ENCODE results near the gene TAF1A.
"Not testable (repeated sequence)": the region's sequence is repeated elsewhere in the genome, so short reads cannot be mapped to it uniquely, and the experiment has no call there.

TAF1A gene

GRCh38 chr1:222589462-222590302 is at the start of gene TAF1A:
Gene TAF1A (minus strand): TSS chr1:222589933.
- peak; percentile 42 for DNase-seq

- DNase-seq: no peak
These were observed 44.7 kb upstream of the TAF1A start for GRCh38 chr1:222634180-222635013.

GRCh38 chr1:222632749-222633148 is 43.0 kb upstream of the TAF1A start:
- DNase-seq: no peak

DNA sequence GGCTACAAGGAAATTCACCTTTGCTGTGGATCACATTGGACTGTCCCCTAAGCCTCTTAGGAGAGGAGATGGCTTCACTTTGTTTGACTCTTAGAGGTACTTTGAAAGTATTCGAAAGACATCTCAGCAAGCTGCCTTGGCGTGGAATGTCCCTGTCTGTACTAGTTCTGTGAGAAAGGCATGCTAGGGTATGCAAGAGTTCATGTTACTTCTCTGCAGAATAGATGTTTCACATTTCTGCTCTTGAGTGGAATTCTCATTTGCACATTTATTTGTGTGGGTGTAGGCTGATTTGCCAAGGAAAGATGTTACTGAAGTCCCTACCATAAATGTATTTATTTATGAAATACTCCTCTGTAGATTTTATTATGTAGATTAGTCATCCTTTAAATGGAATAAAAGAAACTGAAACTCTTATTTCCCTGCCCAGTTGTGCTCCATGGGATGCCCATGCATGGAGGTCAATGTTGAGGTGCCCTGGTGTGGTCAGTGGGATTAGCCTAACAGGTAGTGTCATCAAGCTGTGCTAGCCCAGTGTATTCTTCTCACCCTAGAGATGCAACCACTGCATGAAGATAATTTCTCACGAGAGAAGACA is 42.0 kb upstream of the TAF1A start:
- no peak for DNase-seq

GRCh38 chr1:222629921-222630535 is 40.3 kb upstream of the TAF1A start:
- DNase-seq: no peak

- DNase-seq: no peak
These were observed 37.5 kb upstream of the TAF1A start for GRCh38 chr1:222627232-222627631.

GRCh38 chr1:222624214-222624613 is 34.5 kb upstream of the TAF1A start:
- no peak for DNase-seq

DNA sequence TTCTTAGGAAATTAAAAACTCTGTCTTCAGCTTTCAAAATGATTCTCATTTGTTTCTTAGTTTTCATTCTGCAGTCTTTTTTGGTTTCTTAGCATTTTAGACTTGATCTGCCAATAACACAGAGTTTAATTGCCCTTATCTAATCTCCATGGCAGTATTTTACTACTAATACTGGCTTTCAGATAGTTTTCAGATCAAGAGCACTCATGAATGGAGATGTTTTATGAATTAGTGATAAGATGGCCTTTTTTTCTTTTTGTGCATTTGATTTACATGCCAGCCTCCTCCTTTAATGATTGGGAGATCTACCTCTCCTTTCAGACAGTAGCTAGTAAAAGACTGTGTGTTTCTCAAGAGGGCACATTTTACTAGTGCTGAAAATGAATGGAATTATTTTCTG is 33.7 kb upstream of the TAF1A start:
- DNase-seq: no peak

DNA sequence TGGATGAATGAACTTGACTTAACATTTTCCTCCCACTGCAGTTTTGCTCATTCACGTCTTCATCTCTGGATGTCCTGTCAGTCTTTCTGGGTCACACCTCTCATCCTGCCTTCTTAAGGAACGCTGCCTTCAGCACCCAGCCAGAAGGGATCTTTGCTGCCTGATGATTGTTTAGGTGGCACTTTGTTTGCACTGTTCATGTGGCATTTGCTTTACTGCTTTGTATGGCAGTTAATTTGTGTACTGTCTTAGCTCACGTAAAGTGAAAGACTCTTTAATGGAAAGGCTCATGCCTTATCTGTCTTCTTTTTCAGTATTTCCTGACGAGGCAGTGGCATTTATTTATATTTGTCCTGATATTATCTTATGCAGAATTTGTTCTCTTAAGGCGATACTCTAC is 33.0 kb upstream of the TAF1A start:
- DNase-seq: no peak

- no peak for DNase-seq
These were observed 30.8 kb upstream of the TAF1A start for GRCh38 chr1:222620566-222620965.

DNA sequence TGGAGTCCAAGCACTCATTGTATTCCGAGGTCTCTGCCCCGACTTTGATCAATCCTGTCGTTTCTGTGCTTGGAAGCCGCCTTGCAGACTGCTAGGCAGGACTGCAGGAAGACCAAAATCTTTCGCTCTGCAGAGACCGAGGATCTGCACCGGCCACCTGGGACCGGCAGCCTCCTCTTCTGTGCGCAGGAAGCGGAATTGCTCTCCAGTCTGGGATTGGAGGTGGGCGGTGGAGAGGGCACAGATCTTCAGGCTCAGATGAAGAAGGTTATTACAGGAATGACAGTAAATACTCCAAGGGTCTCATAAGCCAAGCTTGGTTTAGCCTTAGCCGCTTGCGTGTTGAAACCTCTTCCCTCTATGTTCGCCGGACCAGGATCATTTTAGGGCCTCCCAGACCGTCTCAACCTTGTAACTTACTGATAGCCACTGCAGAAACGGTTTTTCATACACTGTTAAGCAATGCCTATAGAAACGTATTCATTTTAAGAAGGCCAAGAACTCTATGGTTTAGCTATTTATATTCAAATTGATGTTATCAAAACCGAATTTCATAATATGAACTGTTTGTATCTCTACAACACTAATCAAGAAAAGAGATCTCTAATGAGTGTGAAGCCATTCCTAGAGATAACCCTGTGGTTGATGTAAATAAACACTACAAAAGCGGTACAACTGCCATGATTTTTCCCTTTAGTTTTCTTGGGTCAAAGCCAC is 29.3 kb upstream of the TAF1A start:
- no peak for DNase-seq

DNA sequence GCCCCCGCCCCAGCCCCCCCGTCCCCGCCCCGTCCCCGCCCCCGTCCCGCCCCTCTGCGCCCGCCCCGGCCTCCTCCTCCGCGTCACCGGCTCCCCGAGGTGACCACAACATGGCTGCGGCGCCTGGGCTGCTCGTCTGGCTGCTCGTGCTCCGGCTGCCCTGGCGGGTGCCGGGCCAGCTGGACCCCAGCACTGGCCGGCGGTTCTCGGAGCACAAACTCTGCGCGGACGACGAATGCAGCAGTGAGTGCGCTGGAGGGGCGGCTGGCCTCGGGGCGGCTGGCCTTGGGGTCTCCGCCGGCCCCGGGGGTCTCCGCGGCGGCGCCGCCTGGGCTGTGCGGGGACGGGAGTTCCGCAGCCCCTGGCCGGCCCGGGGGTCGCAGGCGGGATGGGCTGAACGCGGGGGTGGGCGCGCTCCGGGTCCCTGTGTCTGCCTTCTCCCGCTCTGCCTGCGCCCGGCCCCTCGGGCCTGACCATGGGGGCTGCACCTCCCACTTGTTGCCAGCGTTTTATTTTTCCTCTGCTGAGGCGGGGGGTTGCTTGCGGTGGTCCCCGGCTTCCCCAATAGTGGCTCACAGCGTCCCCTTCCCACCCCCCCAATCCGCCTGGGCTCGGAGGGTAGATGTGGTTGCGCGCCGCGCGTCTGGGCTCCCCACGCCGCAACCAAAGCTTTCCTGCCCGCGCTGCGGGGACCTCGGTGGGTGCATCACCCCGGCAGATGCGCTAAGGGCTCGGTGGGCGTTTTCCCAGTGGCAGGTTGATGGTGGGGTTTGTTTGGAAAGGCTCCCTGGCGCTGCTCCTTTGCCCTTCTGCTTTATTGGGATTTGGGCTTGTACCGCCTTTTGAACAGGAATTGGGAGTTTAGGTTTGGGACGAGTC is 28.5 kb upstream of the TAF1A start, which contains the start of gene MIA3:
Gene MIA3, plus strand, starts transcription at position 97 of the 879 bp plus-strand sequence. Its CDS starts 14 bp downstream, at position 111.
- DNase-seq: no peak

DNA sequence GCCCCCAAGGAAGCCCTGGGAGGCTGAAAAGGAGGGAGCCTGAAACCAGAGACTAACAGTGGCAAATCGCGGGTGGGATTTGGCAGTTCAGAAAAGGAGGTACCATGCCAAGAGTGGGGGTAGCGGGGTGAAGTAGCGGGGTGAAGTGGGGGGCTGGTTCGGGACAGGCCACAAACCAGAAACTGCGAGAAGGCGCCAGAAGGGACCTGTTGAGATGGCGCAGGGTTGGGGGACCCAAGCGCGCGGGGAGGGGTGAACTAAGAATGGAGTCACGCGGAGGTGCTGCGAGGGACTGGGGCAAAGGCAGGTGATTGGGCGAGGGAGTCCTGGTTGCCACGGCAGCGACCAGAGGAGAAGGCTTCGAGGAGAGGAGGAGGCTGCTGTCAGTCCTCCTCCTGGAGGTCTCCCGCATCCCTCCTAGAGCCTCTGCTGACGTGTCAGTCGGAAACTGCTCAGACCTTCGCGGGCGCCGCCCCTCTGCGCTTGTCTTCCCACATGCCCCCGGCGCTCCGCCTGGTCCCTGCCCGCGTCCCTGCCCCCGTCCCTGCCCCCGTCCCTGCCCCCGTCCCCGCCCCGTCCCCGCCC is 27.7 kb upstream of the TAF1A start:
- peak; percentile 76 for DNase-seq

- DNase-seq: no peak
These were observed 26.8 kb upstream of the TAF1A start for GRCh38 chr1:222616525-222616924.

- DNase-seq: no peak
These were observed 23.9 kb upstream of the TAF1A start for GRCh38 chr1:222613627-222614026.

DNA sequence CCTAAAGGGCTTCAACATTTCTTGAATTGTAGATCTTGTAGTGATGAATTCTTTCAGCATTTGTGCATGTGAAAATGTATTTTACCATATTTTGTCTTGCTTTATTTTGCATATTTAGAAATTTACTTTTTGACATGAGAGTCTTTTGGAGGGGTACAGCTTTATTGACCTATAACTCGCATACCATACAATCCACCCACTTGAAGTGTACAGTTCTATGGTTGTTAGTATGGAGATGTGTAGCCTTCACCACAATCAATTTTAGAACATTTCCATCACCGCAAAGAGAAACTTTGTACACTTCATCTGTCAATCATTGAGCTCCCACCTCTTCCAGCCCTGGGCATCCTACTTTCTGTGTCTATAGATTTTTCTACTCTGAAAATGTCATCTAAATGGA is 21.0 kb upstream of the TAF1A start:
- DNase-seq: no peak

DNA sequence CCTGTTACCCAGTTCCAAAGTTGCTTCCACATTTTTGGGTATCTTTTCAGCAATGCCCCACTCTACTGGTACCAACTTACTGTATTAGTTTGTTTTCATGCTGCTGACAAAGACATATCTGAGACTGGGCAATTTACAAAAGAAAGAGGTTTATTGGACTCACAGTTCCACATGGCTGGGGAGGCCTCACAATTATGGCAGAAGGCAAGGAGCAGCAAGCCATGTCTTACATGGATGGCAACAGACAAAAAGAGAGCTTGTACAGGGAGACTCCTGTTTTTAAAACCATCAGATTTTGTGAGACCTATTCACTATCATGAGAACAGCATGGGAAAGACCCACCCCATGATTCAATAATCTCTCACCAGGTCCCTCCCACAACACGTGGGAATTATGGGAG is 19.4 kb upstream of the TAF1A start:
- not testable (repeated sequence) for DNase-seq

DNA sequence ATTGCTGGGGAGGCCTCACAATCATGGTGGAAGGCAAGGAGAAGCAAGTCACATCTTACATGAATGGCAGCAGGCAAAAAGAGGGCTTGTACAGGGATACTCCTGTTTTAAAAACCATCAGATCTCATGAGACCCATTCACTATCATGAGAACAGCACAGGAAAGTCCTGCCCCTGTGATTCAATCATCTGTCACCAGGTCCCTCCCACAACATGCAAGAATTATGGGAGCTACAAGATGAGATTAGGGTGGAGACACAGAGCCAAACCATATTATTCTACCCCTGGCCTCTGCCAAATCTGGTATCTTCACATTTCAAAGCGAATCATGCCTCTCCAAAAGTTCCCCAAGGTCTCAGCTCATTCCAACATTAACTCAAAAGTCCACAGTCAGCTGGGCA is 17.0 kb upstream of the TAF1A start:
- DNase-seq: no peak

- no peak for DNase-seq
These were observed 11.5 kb upstream of the TAF1A start for GRCh38 chr1:222601257-222601656.

DNA sequence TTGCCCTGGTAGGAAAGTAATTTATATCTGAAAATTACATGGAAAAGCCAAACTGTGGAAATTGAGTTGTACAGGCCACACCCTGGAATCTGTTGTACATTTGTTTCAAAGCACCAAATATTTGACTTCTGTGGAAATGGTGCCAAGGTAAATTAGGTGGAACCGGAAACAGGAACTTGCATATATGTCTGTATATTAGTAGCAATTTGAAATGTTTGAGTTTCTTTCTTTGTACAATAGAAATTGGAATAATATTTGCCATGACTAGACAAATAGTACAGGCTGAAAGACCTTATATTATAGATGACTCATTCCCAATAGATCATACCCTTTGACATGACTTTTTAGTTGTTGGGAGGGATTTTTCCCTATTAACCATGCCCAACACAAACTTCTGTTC is 10.5 kb upstream of the TAF1A start:
- DNase-seq: no peak

DNA sequence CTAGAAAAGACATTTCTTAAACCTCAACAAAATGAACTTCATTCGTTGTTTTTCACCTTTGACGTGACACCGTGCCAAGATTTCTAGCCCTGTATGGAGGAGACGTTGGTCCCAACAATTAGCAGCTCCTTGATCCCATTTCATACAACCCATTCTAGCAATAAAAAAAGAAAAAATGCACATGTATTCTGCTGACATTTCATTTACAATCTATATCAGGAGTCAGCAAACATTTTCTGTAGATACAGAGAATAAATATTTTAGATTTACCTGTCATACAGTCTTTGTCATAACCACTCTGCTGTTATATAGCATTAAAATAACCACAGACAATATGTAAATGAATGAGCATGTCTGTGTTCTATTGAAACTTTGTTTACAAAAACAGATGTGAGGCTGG is 7.0 kb upstream of the TAF1A start:
- DNase-seq: no peak
